ENCODE data around the gene TLL2. TPM values are rescaled to one million over a fixed set of nuclear protein-coding genes. Genes with fewer than 3 reads are reported as not detected.

The TLL2 gene
- total and polyA plus RNA-seq, 2 of the 4 experiments (the other 2 are of a cell fraction), result under 0.01 to 0.05 TPM

- Histone ChIP-seq H4K5ac (ENCODE audit: low read depth, low read length) (no peak overlapping the region), H2AK9ac (replicated peaks; ENCODE audit: low read depth, low read length, poor library complexity) (no peak overlapping the region), H3K4me3 (ENCODE audit: insufficient read depth, low read depth, low read length) (no peak overlapping the region), H3K23ac (ENCODE audit: low read depth, low read length) (no peak overlapping the region), H3K56ac (ENCODE audit: extremely low read depth, insufficient read depth, low read length) (no peak overlapping the region), H3K9me3 (ENCODE audit: control insufficient read depth, insufficient read depth, low read length) (no peaks in the 10 kb centered on the region), H3K27ac (ENCODE audit: insufficient read depth, low read length) (no peak overlapping the region), H3K18ac (ENCODE audit: low read depth, low read length) (no peak overlapping the region), H2AK5ac (ENCODE audit: low read depth, low read length) (no peak overlapping the region), H2AFZ (replicated peaks; ENCODE audit: low read length, poor library complexity) (no peak overlapping the region), H3K36me3 (ENCODE audit: control insufficient read depth, insufficient read depth, low read length) (no peaks in the 10 kb centered on the region), H2BK15ac (ENCODE audit: low read depth, low read length) (no peak overlapping the region), H3K14ac (replicated peaks; ENCODE audit: low read depth, low read length) (no peak overlapping the region), H4K20me1 (ENCODE audit: insufficient read depth, low read length) (no peaks in the 10 kb centered on the region), H4K91ac (ENCODE audit: insufficient read depth, low read depth, low read length) (no peak overlapping the region), H3K4ac (ENCODE audit: low read depth, low read length) (no peak overlapping the region), H3K4me2 (ENCODE audit: low read depth, low read length) (no peak overlapping the region), H3K9ac (ENCODE audit: low read depth, low read length) (no peak overlapping the region), H4K8ac (ENCODE audit: low read depth in 2 of 2, low read length in 2 of 2) (no peak overlapping the region), H3K79me1 (ENCODE audit: low read depth in 1 of 2, low read length in 2 of 2) (no peaks in the 10 kb centered on the region), H2BK20ac (ENCODE audit: low read depth, low read length) (no peak overlapping the region), H3K27me3 (ENCODE audit: control insufficient read depth, insufficient read depth, low read length) (peaks cover 3% of the 10 kb centered on the region; the same call in 1 of the 2 replicates), H2BK5ac (ENCODE audit: low read depth, low read length, poor library complexity, severe bottlenecking) (no peak overlapping the region), H2BK120ac (ENCODE audit: low read depth, low read length) (no peak overlapping the region), H3K4me1 (ENCODE audit: control insufficient read depth, insufficient read depth, low read length) (no peaks in the 10 kb centered on the region), H3K9me1 (ENCODE audit: insufficient read depth, low read length) (no peaks in the 10 kb centered on the region)
- ATAC-seq (ENCODE audit: low read depth), result no peak
- TF ChIP-seq RAD21 (IDR thresholded peaks at IDR 0.05; ENCODE audit: low read length), result no peak
- no peak for TF ChIP-seq CHD1 (IDR thresholded peaks at IDR 0.05; ENCODE audit: low read depth, low read length)
- TF ChIP-seq ELK1 (IDR thresholded peaks at IDR 0.05; ENCODE audit: borderline replicate concordance, low read depth, low read length), result no peak
- no peak for TF ChIP-seq FOS (IDR thresholded peaks at IDR 0.05; ENCODE audit: low read depth, low read length)
- no peak for TF ChIP-seq RCOR1 (IDR thresholded peaks at IDR 0.05; ENCODE audit: insufficient replicate concordance, low read length)
- TF ChIP-seq SMC3 (IDR thresholded peaks at IDR 0.05; ENCODE audit: low read depth, low read length), result no peak
- no peak for TF ChIP-seq POLR2A (IDR thresholded peaks at IDR 0.05; ENCODE audit: low read depth, low read length)
- no peak for TF ChIP-seq USF2 (IDR thresholded peaks at IDR 0.05; ENCODE audit: low read depth, low read length)
- TF ChIP-seq RFX5 (IDR thresholded peaks at IDR 0.05; ENCODE audit: low read depth, low read length), result no peak
- TF ChIP-seq MAZ (IDR thresholded peaks at IDR 0.05; ENCODE audit: borderline replicate concordance, low read depth, low read length), result no peak
- no peak for TF ChIP-seq CTCF (conservative IDR thresholded peaks at IDR 0.05; ENCODE audit: low read depth, low read length)
- no peak for TF ChIP-seq NFE2L2 (IDR thresholded peaks at IDR 0.05; ENCODE audit: low read depth, low read length)
- no peak for TF ChIP-seq BHLHE40 (IDR thresholded peaks at IDR 0.05; ENCODE audit: low read depth, low read length)
- TF ChIP-seq MXI1 (IDR thresholded peaks at IDR 0.05; ENCODE audit: borderline replicate concordance, low read depth, low read length), result no peak
- no peak for TF ChIP-seq CEBPB (IDR thresholded peaks at IDR 0.05; ENCODE audit: low read depth, low read length)
- no peak for TF ChIP-seq MAFK (IDR thresholded peaks at IDR 0.05; ENCODE audit: low read depth, low read length)
- ChIA-PET POLR2A (ENCODE audit: unreplicated experiment) (no interaction called here), CTCF (no interaction called here)
- dilution Hi-C loops (cut with HindIII; ENCODE audit: low sequenced_read_pairs, unreplicated experiment) (no loop called here), intact Hi-C loops (cut with micrococcal nuclease) (no loop called here), in situ Hi-C loops (cut with MboI; ENCODE audit: low sequenced_read_pairs) (no loop called here)
- no TSS peak for BruUV-seq (replicated peaks)
- no peak for DNase-seq
These were observed 161.7 kb downstream of the TLL2 start for GRCh38 chr10:96352027-96352426.
